Endothelial cell of hepatic sinusoid (primary cell): ENCODE data around the gene CUX1.
"Not testable (repeated sequence)": the region's sequence is repeated elsewhere in the genome, so short reads cannot be mapped to it uniquely, and the experiment has no call there.

Source experiments
- in situ Hi-C: cut with HindIII; loops from 2 replicates; pipeline ENCODE4 v1.10.0; 2017; ENCODE audit warnings: low sequenced_read_pairs

Gene CUX1

GRCh38 chr7:102221961-102222360, 404.5 kb downstream of the CUX1 start:
- in situ Hi-C loops = no loop called here

- in situ Hi-C loops = no loop called here
Measured at GRCh38 chr7:102222445-102222844, 405.0 kb downstream of the CUX1 start.

GRCh38 chr7:102223184-102223583, 405.8 kb downstream of the CUX1 start:
- in situ Hi-C loops = no loop called here

- in situ Hi-C loops = no loop called here
Measured at GRCh38 chr7:102225025-102225424, 407.6 kb downstream of the CUX1 start.

- in situ Hi-C loops = no loop called here
Measured at GRCh38 chr7:102227371-102227770, 409.9 kb downstream of the CUX1 start.

- in situ Hi-C loops = no loop called here
Measured at GRCh38 chr7:102228935-102229334, 411.5 kb downstream of the CUX1 start.

GRCh38 chr7:102230162-102230561, 412.7 kb downstream of the CUX1 start:
- in situ Hi-C loops = not testable (repeated sequence)

GRCh38 chr7:102230593-102230992, 413.2 kb downstream of the CUX1 start:
- in situ Hi-C loops = no loop called here

GRCh38 chr7:102232611-102233286, 415.3 kb downstream of the CUX1 start:
- in situ Hi-C loops = no loop called here

GRCh38 chr7:102234131-102234530, 416.7 kb downstream of the CUX1 start:
- in situ Hi-C loops = no loop called here

- in situ Hi-C loops = no loop called here
Measured at GRCh38 chr7:102234801-102235550, 417.6 kb downstream of the CUX1 start.

GRCh38 chr7:102236102-102236501, 418.7 kb downstream of the CUX1 start:
- in situ Hi-C loops = no loop called here

GRCh38 chr7:102236592-102237287, 419.3 kb downstream of the CUX1 start:
- in situ Hi-C loops = no loop called here

GRCh38 chr7:102239206-102239820, 421.9 kb downstream of the CUX1 start:
- in situ Hi-C loops = no loop called here

GRCh38 chr7:102241431-102241830, 424.0 kb downstream of the CUX1 start:
- in situ Hi-C loops = no loop called here

- in situ Hi-C loops = no loop called here
Measured at GRCh38 chr7:102244601-102245000, 427.2 kb downstream of the CUX1 start.

GRCh38 chr7:102248081-102248455, 430.6 kb downstream of the CUX1 start:
- in situ Hi-C loops = no loop called here

- in situ Hi-C loops = no loop called here
Measured at GRCh38 chr7:102248456-102249395, 431.3 kb downstream of the CUX1 start.

- in situ Hi-C loops = no loop called here
Measured at GRCh38 chr7:102251531-102252365, 434.3 kb downstream of the CUX1 start.
